Smooth muscle cell (in vitro differentiated cells): ENCODE results near the gene IFRD1. TPM values are rescaled to one million over a fixed set of nuclear protein-coding genes. Genes with fewer than 3 reads are reported as not detected.
"Not testable (repeated sequence)": the region's sequence is repeated elsewhere in the genome, so short reads cannot be mapped to it uniquely, and the experiment has no call there.

Source experiments
- DNase-seq: peaks from one replicate; lab custom pipeline; 2025; ENCODE audit not compliant: unreplicated experiment; lab: John Stamatoyannopoulos, UW
- H2AFZ ChIP-seq: fragments of 200-600 bp; sonication (generic); 2 replicates; pipeline ENCODE4 v1.6.0; 2016; ENCODE audit warnings: antibody characterized with exemption, low read depth, mild to moderate bottlenecking
- H3F3A ChIP-seq: fragments of 200-600 bp; sonication (generic); 2 replicates; pipeline ENCODE4 v1.6.0; 2017; ENCODE audit warnings: antibody characterized with exemption, low read depth
- H3K27ac ChIP-seq: fragments of 200-600 bp; sonication (generic); 2 replicates; pipeline ENCODE4 v1.5.1; 2016; ENCODE audit warnings: low read depth, mild to moderate bottlenecking
- H3K27me3 ChIP-seq: fragments of 200-600 bp; sonication (generic); 2 replicates; pipeline ENCODE4 v1.6.1; 2016; ENCODE audit warnings: low read depth, mild to moderate bottlenecking
- H3K36me3 ChIP-seq: fragments of 200-600 bp; sonication (generic); 2 replicates; pipeline ENCODE4 v1.5.1; 2016; ENCODE audit warnings: low read depth
- H3K4me1 ChIP-seq: fragments of 200-600 bp; sonication (generic); 2 replicates; pipeline ENCODE4 v1.5.1; 2016; ENCODE audit warnings: low read depth
- H3K4me2 ChIP-seq: fragments of 200-600 bp; sonication (generic); 2 replicates; pipeline ENCODE4 v1.6.0; 2016; ENCODE audit warnings: mild to moderate bottlenecking
- H3K4me3 ChIP-seq: fragments of 200-600 bp; sonication (generic); 2 replicates; pipeline ENCODE4 v1.5.1; 2016; ENCODE audit warnings: mild to moderate bottlenecking
- H3K79me2 ChIP-seq: fragments of 200-600 bp; sonication (generic); 2 replicates; pipeline ENCODE4 v1.6.0; 2016; ENCODE audit warnings: low read depth, mild to moderate bottlenecking
- H3K9ac ChIP-seq: fragments of 200-600 bp; sonication (generic); 2 replicates; pipeline ENCODE4 v1.6.0; 2016; ENCODE audit warnings: low read depth
- H3K9me3 ChIP-seq: fragments of 200-600 bp; sonication (generic); replicated peaks from 2 replicates; pipeline ENCODE4 v1.5.1; 2016; ENCODE audit warnings: low read depth
- H4K20me1 ChIP-seq: fragments of 200-600 bp; sonication (generic); 2 replicates; pipeline ENCODE4 v1.6.0; 2016; ENCODE audit warnings: low read depth
- WGBS: methylation state at CpG from one replicate; pipeline ENCODE4 v1.1.7; 2016; ENCODE audit warnings: low lambda C conversion rate; 5-methylcytosine and 5-hydroxymethylcytosine counted together
- polyA plus RNA-seq: library from polyadenylated mRNA; unstranded; fragments of >200 nt; fragmentation: Nextera tagmentation; extraction: Ambion mirVana; gene quantifications from 2 replicates; pipeline ENCODE4 v1.2.1, GENCODE V29; 2016
- total RNA-seq: library from RNA; depleted of rRNA; stranded (reverse); fragments of >200 nt; gene quantifications from 2 replicates; pipeline ENCODE4 v1.2.3, GENCODE V29; 2014
- TF ChIP-seq, protein P1 (sequence below): fragments of 200-600 bp; sonication (generic); IDR thresholded peaks from 2 replicates; pipeline ENCODE4 v1.5.1; 2017; ENCODE audit warnings: borderline replicate concordance, mild to moderate bottlenecking, antibody characterized with exemption; ENCODE audit not compliant: insufficient read depth, poor library complexity, severe bottlenecking

The IFRD1 gene
- total and polyA plus RNA-seq, 2 experiments from 2014 or later: 70.5 to 150 TPM

DNA sequence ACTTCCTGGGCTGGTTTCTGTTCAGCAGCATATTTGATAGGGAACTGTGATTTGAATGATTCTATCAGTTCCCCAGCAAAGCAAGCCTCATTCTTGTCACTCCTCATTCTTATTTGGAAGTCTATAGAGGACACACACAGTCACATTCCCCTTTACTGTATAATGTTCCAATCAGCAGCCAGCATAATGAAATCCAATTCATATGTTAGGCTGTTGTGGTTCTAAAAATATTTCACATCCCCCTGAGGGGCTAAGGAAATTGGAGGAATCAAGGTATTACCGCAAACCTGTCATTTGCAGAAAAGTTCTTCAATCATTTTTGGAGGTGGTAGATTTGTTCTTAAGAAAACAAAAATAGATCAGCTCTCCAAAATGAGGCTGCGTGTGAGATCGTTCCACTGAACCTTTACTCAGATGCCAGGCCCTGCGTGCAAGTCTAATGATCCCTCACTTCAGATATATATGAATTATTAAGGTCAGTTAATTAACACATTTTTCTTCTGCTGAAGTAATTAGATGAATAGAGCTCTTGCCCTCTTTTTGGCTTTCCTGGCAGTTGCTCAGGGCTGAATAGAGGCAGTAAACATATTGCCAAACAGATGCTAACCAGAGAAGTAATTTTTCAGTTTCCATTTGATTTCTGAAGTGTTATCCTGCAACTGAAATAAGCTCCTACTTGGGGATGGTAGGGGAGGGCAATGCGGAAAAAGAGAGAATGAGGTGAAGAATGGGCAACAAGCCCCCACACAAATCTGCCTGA lies 62.4 kb downstream of the IFRD1 start:
- 89% methylated on average over 5 of the region's 5 CpGs for WGBS
- no peaks in the 10 kb centered on the region for H3K36me3 ChIP-seq
- TF ChIP-seq, protein P1, sequence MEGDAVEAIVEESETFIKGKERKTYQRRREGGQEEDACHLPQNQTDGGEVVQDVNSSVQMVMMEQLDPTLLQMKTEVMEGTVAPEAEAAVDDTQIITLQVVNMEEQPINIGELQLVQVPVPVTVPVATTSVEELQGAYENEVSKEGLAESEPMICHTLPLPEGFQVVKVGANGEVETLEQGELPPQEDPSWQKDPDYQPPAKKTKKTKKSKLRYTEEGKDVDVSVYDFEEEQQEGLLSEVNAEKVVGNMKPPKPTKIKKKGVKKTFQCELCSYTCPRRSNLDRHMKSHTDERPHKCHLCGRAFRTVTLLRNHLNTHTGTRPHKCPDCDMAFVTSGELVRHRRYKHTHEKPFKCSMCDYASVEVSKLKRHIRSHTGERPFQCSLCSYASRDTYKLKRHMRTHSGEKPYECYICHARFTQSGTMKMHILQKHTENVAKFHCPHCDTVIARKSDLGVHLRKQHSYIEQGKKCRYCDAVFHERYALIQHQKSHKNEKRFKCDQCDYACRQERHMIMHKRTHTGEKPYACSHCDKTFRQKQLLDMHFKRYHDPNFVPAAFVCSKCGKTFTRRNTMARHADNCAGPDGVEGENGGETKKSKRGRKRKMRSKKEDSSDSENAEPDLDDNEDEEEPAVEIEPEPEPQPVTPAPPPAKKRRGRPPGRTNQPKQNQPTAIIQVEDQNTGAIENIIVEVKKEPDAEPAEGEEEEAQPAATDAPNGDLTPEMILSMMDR: no peak
- no peaks in the 10 kb centered on the region for H3F3A ChIP-seq
- no peak overlapping the region for H3K27ac ChIP-seq
- no peak overlapping the region for H3K9ac ChIP-seq
- no peak for DNase-seq
- no peaks in the 10 kb centered on the region for H3K4me1 ChIP-seq
- H3K4me3 ChIP-seq: no peak overlapping the region
- H2AFZ ChIP-seq: no peak overlapping the region
- peaks cover 13% of the 10 kb centered on the region for H3K27me3 ChIP-seq
- H3K9me3 ChIP-seq: no peaks in the 10 kb centered on the region
- H3K79me2 ChIP-seq: no peaks in the 10 kb centered on the region
- H3K4me2 ChIP-seq: no peak overlapping the region
- no peaks in the 10 kb centered on the region for H4K20me1 ChIP-seq

- 89% methylated on average over 5 of the region's 5 CpGs for WGBS
- TF ChIP-seq, protein P1: no peak
- Histone ChIP-seq H3K36me3 (no peaks in the 10 kb centered on the region), H3K4me3 (no peak overlapping the region), H3K79me2 (no peaks in the 10 kb centered on the region), H3K9ac (no peak overlapping the region), H4K20me1 (no peaks in the 10 kb centered on the region), H3K9me3 (no peaks in the 10 kb centered on the region), H3K4me1 (no peaks in the 10 kb centered on the region), H3K4me2 (no peak overlapping the region), H3K27me3 (peaks cover 20% of the 10 kb centered on the region), H2AFZ (no peak overlapping the region), H3F3A (no peaks in the 10 kb centered on the region), H3K27ac (no peak overlapping the region)
- no peak for DNase-seq
Observed at GRCh38 chr7:112515989-112516388, 65.7 kb downstream of the IFRD1 start.

- H3K79me2 ChIP-seq, H3K4me3 ChIP-seq, H3K36me3 ChIP-seq, H3F3A ChIP-seq, H3K4me2 ChIP-seq, H3K4me1 ChIP-seq, H4K20me1 ChIP-seq, H2AFZ ChIP-seq, H3K9ac ChIP-seq, H3K27ac ChIP-seq, H3K9me3 ChIP-seq, DNase-seq: not testable (repeated sequence)
- H3K27me3 ChIP-seq: peaks cover 20% of the 10 kb centered on the region
- WGBS: 92% methylated on average over 5 of the region's 5 CpGs
Observed at GRCh38 chr7:112516418-112516817, 66.2 kb downstream of the IFRD1 start.

DNA sequence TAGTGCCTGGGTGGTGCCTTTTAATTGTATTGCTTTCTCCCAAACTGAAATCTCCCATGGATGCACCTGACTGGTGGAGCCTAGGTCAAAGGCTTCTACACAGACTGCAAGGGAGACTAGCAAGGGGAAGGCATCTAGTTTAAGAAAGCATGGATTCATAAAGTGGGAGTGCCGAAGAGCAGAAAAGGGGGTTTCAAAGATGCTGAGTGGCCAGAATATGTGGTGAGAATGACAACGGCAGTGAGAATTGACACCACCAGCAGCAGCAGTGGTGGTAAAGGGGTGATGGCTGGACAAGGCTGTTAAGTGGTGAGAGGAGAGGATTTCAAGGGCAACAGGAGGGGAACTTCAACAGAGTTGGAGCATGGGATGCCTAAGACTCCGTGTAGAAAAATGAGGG lies 67.2 kb downstream of the IFRD1 start:
- H3F3A ChIP-seq: no peaks in the 10 kb centered on the region
- H3K4me3 ChIP-seq: no peak overlapping the region
- no peaks in the 10 kb centered on the region for H4K20me1 ChIP-seq
- H3K4me2 ChIP-seq: no peak overlapping the region
- WGBS: 94% methylated on average over 3 of the region's 3 CpGs
- no peaks in the 10 kb centered on the region for H3K4me1 ChIP-seq
- peaks cover 21% of the 10 kb centered on the region for H3K27me3 ChIP-seq
- no peak overlapping the region for H2AFZ ChIP-seq
- H3K9ac ChIP-seq: no peak overlapping the region
- TF ChIP-seq, protein P1: no peak
- H3K27ac ChIP-seq: no peak overlapping the region
- no peaks in the 10 kb centered on the region for H3K9me3 ChIP-seq
- H3K79me2 ChIP-seq: no peaks in the 10 kb centered on the region
- DNase-seq: no peak
- H3K36me3 ChIP-seq: no peaks in the 10 kb centered on the region
